T-helper 1 cell treated with Interleukin-12 subunit alpha and Interleukin-12 subunit beta and Interleukin-4 antibody, amounts not matched to agents 30 μg/mL and 1 μg/mL, for 36 hours (primary cell): ENCODE results near the gene NADSYN1.

Source experiments
- H3K27ac Mint-ChIP-seq: one replicate; pipeline ENCODE4 v1.8.0; 2021; ENCODE audit warnings: mild to moderate bottlenecking, mixed read lengths
- H3K27me3 Mint-ChIP-seq: one replicate; pipeline ENCODE4 v1.8.0; 2021; ENCODE audit warnings: low read depth, mixed read lengths
- H3K36me3 Mint-ChIP-seq: one replicate; pipeline ENCODE4 v1.8.0; 2021; ENCODE audit warnings: low read depth, mixed read lengths
- H3K4me1 Mint-ChIP-seq: one replicate; pipeline ENCODE4 v1.8.0; 2021; ENCODE audit warnings: low read depth, mixed read lengths
- H3K4me3 Mint-ChIP-seq: one replicate; pipeline ENCODE4 v1.8.0; 2021; ENCODE audit warnings: mild to moderate bottlenecking, moderate library complexity, mixed read lengths
- H3K9me3 Mint-ChIP-seq: one replicate; pipeline ENCODE4 v1.8.0; 2021; ENCODE audit warnings: mixed read lengths

Gene NADSYN1

GRCh38 chr11:71426413-71426812 is 26.6 kb upstream of the NADSYN1 start:
- Mint-ChIP-seq H3K4me3 (no peak overlapping the region), H3K4me1 (peaks cover 4% of the 10 kb centered on the region), H3K27me3 (no peaks in the 10 kb centered on the region), H3K9me3 (no peaks in the 10 kb centered on the region), H3K36me3 (no peaks in the 10 kb centered on the region), H3K27ac (no peak overlapping the region)

DNA sequence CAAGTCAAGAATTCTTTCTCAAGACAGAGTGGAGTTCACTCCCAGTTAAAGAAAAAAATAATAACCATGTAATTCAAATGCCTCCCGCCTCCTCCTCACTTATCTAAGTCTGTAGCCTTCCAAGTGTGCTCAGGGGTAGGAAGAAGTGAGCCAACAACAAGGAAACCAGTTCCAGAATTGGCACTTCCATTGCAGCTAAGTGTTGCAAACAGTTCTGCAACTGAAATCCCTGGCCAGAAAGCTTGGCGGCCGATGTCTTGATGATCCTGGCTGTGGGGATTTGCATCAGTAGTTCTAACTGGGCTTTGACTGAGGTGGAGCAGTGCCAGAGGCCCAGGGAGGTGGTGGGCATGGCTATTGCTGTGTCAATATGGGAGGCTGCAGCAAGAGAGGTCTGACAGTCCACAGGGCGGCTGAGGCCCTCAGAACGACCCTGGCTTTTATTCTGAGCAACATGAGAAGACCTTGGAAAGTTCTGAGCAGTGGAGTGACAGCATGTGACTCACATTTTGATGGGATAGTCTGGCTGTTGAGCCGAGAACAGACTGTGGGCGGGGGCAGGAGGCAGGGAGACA is 24.1 kb upstream of the NADSYN1 start:
- H3K27ac Mint-ChIP-seq: no peak overlapping the region
- H3K27me3 Mint-ChIP-seq: no peaks in the 10 kb centered on the region
- peaks cover 3% of the 10 kb centered on the region for H3K36me3 Mint-ChIP-seq
- H3K9me3 Mint-ChIP-seq: no peaks in the 10 kb centered on the region
- H3K4me3 Mint-ChIP-seq: no peak overlapping the region
- H3K4me1 Mint-ChIP-seq: peaks cover 4% of the 10 kb centered on the region

GRCh38 chr11:71429701-71430100 is 23.3 kb upstream of the NADSYN1 start:
- peaks cover 4% of the 10 kb centered on the region for H3K4me1 Mint-ChIP-seq
- H3K4me3 Mint-ChIP-seq: no peak overlapping the region
- peaks cover 6% of the 10 kb centered on the region for H3K36me3 Mint-ChIP-seq

DNA sequence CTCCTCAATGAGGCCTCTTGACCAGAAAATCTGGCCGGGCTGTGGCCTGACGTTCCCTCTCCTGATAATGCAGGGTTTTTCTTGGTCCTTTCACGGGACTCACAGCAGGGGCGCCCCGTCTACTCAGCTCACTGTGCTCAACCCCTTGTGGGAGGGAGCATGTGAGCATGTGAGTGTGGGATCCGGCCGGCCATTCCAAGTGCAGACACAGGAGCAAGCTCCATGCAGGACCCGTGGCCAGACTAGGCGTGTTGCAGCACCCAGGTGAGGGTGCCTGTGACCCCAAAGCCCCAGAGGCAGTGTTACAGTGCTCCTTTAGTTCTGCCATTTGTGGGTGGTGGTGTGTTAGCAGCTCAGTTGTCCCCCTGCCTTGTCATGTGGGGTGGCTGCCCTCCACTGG is 22.8 kb upstream of the NADSYN1 start:
- H3K9me3 Mint-ChIP-seq: no peaks in the 10 kb centered on the region
- no peak overlapping the region for H3K4me3 Mint-ChIP-seq
- H3K36me3 Mint-ChIP-seq: peaks cover 7% of the 10 kb centered on the region
- H3K27ac Mint-ChIP-seq: no peak overlapping the region
- H3K27me3 Mint-ChIP-seq: no peaks in the 10 kb centered on the region
- peaks cover 4% of the 10 kb centered on the region for H3K4me1 Mint-ChIP-seq

More at GRCh38 chr11:71429701-71430100, 23.3 kb upstream of the NADSYN1 start:
- no peaks in the 10 kb centered on the region for H3K9me3 Mint-ChIP-seq
- H3K27ac Mint-ChIP-seq: no peak overlapping the region
- no peaks in the 10 kb centered on the region for H3K27me3 Mint-ChIP-seq

DNA sequence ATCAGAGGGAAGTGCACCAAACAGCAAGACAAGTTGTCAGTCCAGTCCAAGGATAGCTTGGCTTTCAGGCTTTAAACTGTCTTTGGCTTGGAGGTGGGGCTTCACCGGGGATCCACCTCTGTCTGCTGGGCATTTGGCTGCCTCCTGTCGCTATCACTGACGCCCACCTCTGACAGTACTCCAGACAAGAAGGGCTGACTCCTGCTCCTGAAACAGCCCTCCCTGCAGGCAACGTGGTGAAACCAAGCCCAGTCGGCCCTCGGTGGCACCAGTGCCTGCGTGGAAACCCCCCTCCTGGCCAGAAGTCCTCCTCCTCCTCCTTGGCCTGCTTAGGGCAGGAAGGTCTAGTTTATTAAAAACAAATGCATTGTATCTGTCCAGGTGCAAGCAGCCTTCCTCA is 21.7 kb upstream of the NADSYN1 start:
- H3K27me3 Mint-ChIP-seq: no peaks in the 10 kb centered on the region
- H3K36me3 Mint-ChIP-seq: peaks cover 9% of the 10 kb centered on the region
- H3K27ac Mint-ChIP-seq: no peak overlapping the region
- H3K9me3 Mint-ChIP-seq: no peaks in the 10 kb centered on the region
- H3K4me3 Mint-ChIP-seq: no peak overlapping the region
- peaks cover 4% of the 10 kb centered on the region for H3K4me1 Mint-ChIP-seq

DNA sequence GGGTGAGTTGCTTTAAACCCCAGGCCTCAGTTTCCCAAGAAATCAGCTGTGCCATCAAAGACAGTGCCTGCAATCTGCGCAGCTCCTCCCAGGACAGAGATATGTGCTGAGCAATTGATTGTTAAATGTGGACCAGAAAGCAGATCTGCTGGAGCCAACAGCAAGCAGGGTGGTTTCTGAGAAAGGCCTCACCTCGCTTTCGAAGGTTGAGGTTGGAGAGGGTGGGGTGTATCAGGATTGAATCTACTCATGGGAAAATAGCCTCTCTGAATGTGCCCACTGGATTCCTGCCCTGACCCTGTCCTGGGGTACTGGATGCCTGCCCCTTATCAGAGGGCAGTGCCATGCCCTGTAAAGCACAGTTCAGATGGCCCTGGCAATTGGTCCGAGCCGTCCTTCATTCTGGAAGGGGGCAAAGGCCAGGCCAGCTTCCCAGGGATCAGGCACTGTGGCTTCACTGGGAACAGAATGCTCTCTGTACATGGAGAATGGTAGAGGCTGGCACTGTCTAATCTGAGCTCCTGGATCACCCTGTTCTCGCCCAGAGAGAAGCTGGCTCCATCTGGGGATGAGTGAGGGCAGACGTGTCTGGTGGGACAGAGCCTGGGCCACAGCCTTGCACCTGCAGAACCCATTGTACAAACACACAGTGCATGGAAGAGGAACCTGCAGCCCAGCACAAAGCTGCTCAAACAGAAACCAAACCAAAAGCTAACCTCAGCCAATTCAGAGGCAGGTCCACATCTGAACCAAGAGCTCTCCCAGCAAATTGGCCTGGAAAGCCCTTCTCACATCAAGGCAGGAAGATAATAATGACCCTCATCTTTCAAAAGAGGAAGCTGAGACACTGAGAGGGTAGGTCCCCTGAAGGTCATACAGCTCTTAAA is 20.0 kb upstream of the NADSYN1 start:
- Mint-ChIP-seq H3K9me3 (no peaks in the 10 kb centered on the region), H3K36me3 (peaks cover 15% of the 10 kb centered on the region), H3K4me1 (peaks cover 4% of the 10 kb centered on the region), H3K27me3 (no peaks in the 10 kb centered on the region), H3K4me3 (no peak overlapping the region), H3K27ac (no peak overlapping the region)

- Mint-ChIP-seq H3K4me3 (no peak overlapping the region), H3K9me3 (no peaks in the 10 kb centered on the region), H3K36me3 (peaks cover 15% of the 10 kb centered on the region), H3K27ac (no peak overlapping the region), H3K4me1 (peaks cover 4% of the 10 kb centered on the region), H3K27me3 (no peaks in the 10 kb centered on the region)
Observed at GRCh38 chr11:71433648-71434450, 19.2 kb upstream of the NADSYN1 start.

GRCh38 chr11:71434576-71435130 is 18.4 kb upstream of the NADSYN1 start:
- H3K36me3 Mint-ChIP-seq: peaks cover 19% of the 10 kb centered on the region
- H3K9me3 Mint-ChIP-seq: no peaks in the 10 kb centered on the region
- peaks cover 2% of the 10 kb centered on the region for H3K4me1 Mint-ChIP-seq

GRCh38 chr11:71435278-71435951 is 17.6 kb upstream of the NADSYN1 start:
- peaks cover 26% of the 10 kb centered on the region for H3K36me3 Mint-ChIP-seq
- no peak overlapping the region for H3K27ac Mint-ChIP-seq
- H3K4me1 Mint-ChIP-seq: no peaks in the 10 kb centered on the region
- H3K4me3 Mint-ChIP-seq: no peak overlapping the region
- no peaks in the 10 kb centered on the region for H3K27me3 Mint-ChIP-seq
- H3K9me3 Mint-ChIP-seq: no peaks in the 10 kb centered on the region

More at GRCh38 chr11:71434576-71435130, 18.4 kb upstream of the NADSYN1 start:
- Mint-ChIP-seq H3K27ac (no peak overlapping the region), H3K27me3 (no peaks in the 10 kb centered on the region), H3K4me3 (no peak overlapping the region)

- Mint-ChIP-seq H3K9me3 (no peaks in the 10 kb centered on the region), H3K27me3 (no peaks in the 10 kb centered on the region), H3K4me3 (no peak overlapping the region), H3K36me3 (peaks cover 30% of the 10 kb centered on the region), H3K4me1 (no peaks in the 10 kb centered on the region), H3K27ac (no peak overlapping the region)
Observed at GRCh38 chr11:71436861-71437260, 16.1 kb upstream of the NADSYN1 start.

GRCh38 chr11:71437399-71437798 is 15.6 kb upstream of the NADSYN1 start:
- Mint-ChIP-seq H3K27me3 (no peaks in the 10 kb centered on the region), H3K4me3 (no peak overlapping the region), H3K27ac (no peak overlapping the region), H3K9me3 (no peaks in the 10 kb centered on the region), H3K4me1 (no peaks in the 10 kb centered on the region), H3K36me3 (peaks cover 33% of the 10 kb centered on the region)

DNA sequence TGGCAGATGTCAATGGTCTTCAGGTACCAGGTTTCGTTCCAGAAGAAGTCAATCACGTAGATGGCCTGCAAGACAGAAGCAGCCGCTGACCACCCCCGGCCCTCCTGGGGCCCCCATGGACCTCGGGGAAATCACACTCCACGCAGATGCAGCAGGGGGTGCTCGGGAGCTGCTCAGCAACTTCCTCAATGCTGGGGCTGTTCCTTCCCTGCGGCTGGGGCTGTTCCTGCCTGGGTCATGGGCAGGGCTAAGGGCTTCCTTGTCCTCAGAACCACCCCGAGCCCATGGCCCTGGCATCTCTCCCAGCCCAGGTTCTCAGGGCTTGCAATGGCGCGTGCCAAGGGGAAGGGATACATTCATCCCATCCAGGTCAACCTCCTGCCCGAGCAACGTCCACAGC is 15.1 kb upstream of the NADSYN1 start:
- no peaks in the 10 kb centered on the region for H3K4me1 Mint-ChIP-seq

DNA sequence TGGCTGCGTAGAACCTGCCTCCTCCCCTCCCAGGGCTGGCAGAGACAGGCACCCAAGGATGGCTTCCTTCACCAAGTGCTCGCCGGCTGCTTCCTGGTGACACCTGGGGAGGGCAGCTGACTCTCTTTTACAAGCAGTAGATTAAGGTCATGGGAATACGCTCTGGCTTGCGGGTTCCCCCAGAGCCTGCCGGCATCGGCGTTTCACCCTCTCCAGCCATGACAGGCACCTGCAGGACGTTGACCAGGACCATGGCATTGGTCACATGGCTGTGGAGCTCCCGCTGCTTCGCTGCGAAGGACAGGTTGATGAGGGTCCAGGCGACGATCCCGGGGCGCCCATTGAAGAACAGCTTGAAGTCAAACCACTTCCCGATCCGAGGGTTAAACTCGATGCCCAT is 14.4 kb upstream of the NADSYN1 start:
- Mint-ChIP-seq H3K27me3 (no peaks in the 10 kb centered on the region), H3K36me3 (peaks cover 40% of the 10 kb centered on the region), H3K9me3 (no peaks in the 10 kb centered on the region), H3K27ac (no peak overlapping the region), H3K4me3 (no peak overlapping the region), H3K4me1 (no peaks in the 10 kb centered on the region)

More for the DNA sequence above, 15.1 kb upstream of the NADSYN1 start:
- Mint-ChIP-seq H3K27ac (no peak overlapping the region), H3K27me3 (no peaks in the 10 kb centered on the region), H3K9me3 (no peaks in the 10 kb centered on the region), H3K4me3 (no peak overlapping the region), H3K36me3 (peaks cover 36% of the 10 kb centered on the region)
